ENCODE data around the gene CYRIA.

The CYRIA gene

DNA sequence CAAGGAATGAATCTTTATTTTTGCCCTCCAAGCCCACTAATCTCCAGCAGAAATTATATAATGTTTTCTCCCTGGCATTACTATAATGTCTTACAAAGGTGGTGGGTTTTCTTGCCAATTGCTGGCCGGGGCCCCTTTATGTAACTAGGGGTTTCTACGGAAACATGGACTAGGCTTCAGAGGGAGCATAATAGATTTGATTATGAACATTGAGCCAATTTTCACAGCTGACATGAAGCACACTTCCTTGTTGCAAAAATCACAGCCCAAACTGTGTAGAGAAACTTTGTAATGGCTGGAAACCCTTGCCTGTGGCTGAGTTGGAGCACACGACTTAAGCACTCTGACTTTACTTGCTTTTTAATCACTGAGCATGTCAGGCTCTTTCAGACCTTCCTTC is 3.8 kb upstream of the CYRIA start:
- no peak for DNase-seq (ENCODE audit: low spot score)

DNA sequence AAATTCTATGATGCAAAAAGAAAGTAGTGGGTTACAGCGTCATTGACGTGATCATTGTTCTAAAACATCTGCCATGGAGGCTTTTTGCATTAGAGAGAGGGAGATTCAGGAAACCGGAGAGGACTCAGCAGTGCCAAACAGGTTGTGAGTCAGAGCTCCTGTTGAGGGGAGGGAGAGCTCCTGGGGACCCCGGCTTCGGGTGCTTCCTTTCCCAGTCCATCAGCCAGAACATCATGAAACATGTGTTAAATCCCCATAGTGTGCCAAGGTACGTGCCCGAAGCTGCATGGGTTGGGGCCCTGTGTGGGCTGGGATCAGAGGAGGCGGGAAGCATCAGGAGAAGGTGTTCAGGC is 791 bp upstream of the CYRIA start:
- DNase-seq (ENCODE audit: low spot score) = no peak

DNA sequence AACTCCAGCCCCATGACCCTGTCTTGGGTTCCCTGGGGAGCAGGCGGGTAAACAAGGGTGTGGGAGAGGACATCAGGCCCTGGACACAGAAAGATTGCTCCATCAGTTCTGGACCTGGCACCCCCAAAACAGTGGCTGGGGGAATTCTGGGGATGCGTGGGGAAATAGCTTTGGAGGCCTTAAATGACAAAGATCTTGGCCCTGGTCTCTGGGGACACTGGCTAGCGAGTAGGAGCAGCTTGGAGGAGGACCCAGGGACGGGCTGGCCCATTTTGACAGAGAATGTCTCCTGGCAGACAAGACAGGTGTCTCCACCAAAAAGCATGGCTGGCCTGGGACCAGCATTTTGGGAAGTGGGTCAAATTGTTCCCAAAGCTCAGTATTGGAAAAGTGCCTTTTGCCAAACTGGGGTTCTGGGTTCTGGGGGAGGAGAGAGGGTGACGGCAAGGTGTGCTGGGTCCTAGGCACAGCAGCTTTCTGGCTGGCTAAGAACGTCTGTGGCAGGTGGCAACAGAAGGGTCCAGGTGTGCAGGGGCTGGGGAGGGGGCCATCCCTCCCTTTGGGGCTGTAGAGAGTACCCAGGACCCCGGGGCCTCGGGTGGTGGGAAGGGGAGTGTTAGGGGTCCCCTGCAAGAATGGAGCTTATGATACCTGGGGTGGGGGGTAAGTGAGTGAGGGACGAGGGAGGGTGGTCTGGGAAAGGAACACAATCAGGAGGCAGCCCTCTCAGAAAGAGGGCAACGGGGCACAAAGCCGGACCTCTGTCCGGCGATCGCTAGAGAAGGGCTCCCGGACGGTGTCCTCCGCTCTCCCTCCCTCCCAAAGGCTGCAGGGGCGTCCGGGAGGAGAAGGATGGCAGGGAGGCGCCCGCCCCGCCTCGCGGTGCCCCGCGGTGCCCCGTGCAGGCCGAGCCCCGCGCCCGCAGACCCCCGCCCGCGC is 556 bp downstream of the CYRIA start:
- DNase-seq (ENCODE audit: low spot score) = no peak

DNA sequence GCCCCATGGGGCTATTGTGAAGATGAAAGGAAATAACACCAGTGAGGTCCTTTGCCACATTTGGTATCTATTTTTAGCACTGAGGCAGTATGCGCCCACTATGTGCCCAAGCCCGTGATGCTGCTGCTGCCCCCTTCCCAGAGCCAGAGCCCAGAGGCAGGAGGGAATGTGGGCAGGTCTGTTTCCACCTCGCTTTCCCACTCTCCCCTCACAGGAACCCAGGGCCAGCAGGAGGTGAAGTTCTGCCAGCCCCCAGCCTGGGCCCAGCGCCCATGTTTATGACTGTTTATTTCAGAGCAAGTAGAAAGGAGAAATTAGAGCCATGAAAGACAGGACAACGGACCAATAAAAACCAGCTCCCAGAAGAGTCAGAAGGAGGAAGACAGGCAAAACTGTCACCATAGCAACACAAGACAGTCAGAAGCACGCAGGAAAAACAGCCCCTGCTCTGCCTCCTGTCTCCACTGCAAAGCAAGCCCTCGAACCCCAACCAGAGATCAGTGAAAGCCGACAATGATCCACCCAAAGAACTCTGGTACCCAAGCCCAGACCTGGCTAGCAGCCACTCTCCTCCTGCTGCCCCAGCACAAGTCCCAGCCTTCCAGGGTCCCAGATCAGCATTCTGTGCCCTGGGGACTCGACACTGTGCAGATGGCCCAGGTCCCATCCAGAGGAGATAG is 1.4 kb downstream of the CYRIA start:
- peak; percentile 31 for DNase-seq (ENCODE audit: low spot score)

DNA sequence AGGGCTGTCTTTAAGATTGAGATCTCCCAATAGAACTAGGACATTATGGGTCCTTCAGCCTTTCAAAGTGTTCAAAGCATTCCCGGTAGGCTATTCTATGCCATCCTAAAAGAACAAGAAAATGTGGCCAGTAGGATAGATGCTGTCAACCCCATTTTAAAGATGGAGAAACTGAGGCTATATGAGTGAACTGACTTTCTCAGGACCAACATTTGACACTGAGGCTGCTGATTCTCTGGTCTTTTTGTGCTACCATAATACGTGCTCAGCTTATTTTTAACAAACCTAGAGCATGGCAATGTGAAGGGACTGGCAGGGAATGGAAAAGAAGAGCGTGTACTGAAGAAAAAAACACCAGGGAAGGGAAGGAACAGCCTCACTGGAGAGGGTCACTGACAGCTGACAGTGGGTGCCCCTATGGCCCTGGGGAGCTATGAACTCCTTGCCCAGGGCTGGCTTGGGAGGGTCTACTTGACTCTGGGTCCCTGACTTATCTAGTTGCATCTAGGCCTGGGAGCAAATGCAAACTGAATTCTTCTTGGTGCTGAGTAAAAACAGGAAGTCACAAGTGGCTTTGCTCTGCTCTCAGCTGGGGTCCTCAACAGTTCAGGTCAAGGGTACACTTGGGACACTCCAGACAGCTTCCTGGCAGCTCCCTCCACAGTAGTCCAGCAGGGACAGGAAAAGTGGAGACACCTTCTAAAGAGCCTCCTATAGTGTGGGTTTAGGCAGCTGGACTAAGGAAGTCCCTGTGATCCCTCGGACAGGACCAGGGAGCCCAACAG is 2.3 kb downstream of the CYRIA start:
- no peak for DNase-seq (ENCODE audit: low spot score)

DNA sequence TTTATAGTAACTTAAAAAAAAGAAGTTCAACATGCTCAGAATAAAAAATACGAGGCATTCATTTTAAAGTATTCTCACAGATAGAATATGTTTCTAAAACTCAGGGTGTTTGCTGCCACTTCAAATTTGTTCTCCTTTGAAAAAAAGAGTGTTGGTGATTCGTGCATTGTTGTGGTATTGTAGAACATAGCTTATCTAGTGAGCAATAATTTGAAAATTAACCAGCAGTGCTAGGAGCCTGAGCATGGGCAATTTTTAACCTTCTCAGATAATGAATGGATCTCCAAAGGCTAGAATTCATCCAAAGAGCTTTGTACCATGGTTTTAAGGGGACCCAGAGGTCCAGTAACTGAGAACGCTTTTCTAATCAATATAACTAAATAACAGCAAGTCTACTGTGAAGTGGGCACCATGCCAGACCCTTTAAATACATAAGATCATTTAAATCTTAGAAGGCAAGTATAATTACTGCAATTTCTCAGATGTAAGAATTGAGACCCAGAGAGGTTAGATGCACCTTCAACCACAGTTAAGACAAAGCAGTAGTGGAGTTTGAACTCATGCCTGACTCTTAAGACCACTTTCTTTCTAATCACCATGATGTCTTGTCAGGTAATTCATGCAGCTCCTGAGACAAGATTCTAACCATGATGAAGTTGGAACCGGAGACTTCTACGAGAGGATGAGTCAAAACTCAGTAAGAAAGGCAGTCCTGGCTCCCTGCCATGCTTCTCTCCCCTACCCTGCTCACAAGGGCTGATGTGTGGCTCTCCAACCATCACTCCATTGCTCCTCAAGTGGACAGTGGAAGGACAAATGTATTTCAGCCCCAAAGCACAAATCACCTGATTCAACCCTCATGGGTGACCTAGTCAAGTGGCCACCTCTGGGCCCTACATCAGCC is 3.4 kb downstream of the CYRIA start:
- DNase-seq (ENCODE audit: low spot score) = no peak

DNA sequence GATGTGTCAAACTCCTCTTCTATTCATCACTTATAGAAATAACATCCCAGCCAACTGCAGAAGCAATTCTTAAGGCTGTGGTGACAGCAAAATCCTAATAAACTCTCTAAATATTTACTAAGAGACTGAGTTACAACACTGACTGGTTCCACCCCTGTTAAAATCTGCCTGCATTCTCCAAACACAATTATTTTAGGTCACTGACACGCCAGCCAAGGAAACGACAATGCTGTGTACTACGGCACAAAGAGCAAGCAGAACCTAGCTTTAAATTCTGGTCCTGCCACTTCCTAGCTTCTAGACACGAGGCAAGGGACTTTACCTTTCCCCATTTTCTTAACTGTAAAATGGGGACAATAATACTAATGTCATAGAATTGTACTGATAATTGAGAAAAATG is 4.1 kb downstream of the CYRIA start:
- no peak for DNase-seq (ENCODE audit: low spot score)

DNA sequence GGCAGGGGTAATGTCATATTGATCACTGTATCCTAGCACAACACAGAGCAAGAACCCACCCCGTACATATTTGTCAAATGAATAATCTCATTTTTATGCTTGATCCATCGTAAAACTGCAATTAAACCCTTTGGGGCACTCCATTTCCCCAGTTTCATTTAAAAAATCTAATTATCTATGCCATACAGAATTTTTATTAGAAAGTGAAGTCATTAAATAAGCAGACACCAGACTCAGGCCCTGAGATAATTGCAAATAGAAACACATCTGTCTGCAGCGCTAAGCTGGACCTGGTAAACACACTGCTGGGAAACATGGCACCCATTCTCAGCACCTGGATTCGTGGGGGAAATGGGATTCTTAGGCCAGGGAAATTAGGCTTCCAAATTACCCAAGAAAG is 5.1 kb downstream of the CYRIA start:
- no peak for DNase-seq (ENCODE audit: low spot score)

DNA sequence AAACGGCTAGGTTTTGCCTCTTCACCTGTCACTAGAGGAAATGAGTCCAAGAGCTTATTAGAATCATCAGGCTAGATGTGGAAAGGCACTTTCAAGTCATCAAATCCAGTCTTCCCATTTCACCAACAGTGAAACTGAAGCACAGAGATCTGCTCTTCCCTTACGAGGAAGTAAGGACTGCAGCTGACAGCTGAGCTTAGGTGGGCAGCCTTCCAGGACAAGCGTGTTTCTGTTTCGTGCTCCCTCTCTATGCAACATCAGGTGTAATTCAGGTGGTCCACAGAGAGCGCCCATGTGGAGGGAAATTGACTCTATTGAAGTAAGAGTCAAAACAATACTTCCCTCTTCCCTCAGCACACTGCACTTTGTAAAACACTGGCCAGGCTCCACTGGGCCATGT is 5.5 kb downstream of the CYRIA start:
- no peak for DNase-seq (ENCODE audit: low spot score)

DNA sequence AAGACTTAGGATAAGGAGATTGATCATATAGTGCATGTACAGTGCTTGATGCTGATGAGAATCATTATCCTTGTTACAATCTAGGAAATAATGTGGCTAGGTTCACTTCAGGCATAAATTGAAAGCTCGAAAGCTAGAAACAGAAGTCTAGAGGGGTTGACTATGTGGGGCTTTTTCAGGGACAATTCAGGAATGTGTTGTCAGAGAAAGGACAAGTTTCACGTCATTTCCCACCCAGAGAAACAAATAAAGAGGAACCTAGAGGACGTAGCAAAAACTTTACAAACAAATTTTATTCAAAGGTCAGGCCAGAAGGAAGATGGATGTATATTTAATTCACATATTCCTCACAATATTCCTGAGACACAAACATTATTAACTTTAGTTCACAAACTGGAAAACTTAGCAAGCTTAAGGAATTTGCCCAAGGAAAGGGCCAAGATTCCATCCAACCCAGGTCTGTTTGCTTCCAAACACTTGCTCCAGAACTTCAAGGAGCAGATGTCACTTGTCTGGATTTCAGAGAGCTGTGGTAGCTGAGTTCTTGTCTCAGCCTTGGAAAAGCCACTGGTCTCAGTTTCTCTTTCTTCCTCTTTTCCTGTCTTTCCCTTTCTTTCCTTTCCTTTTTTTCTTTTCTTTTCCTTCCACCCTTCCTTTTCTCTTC is 7.4 kb downstream of the CYRIA start:
- DNase-seq (ENCODE audit: low spot score) = no peak

DNA sequence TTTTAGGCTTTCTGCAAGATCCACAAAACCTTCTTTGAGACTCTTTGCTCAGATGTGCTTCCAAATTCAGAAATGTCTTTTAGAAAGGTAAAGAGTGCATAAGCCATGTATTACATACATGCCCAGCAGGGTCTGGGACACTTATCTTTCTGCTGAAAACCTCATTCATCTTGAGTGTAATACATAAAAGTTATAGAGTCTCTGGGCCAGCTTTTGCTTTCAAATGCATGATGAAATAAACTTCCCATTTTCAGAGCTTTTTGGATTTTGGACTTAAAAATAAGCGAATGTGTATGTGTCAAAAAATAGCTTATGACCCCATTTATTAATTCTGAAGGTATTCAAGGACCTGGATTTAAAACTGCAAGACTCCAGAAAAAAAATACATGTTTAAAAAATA is 8.0 kb downstream of the CYRIA start:
- DNase-seq (ENCODE audit: low spot score) = no peak

DNA sequence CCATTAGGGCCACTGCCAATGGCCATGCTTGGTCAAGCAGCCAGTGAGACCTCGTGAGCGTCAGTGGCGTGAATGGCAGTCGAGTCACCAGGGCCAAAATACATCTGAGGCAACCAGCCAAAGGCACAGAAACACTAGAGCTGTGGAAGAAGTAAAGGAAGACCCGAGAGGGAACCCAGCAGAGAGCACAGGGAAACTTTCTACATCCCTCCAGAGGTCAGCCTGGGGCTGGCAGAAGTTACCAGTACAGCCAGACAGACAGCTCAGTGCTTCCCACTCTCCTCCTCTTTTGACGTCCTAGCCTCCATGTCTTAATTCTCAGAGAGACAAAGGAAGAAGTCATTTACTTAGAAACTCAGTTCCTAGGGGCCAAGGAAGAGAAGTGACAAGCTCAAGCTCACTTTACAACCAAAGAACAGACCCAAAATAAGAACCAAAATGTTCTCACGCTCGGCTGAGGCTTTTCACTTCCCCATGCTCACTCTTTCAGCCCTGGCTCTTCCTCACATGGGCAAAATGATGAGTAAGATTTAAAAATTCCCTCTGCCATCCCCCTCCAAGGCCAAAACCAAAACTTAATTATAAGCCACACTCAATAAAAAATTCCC is 8.7 kb downstream of the CYRIA start:
- no peak for DNase-seq (ENCODE audit: low spot score)

DNA sequence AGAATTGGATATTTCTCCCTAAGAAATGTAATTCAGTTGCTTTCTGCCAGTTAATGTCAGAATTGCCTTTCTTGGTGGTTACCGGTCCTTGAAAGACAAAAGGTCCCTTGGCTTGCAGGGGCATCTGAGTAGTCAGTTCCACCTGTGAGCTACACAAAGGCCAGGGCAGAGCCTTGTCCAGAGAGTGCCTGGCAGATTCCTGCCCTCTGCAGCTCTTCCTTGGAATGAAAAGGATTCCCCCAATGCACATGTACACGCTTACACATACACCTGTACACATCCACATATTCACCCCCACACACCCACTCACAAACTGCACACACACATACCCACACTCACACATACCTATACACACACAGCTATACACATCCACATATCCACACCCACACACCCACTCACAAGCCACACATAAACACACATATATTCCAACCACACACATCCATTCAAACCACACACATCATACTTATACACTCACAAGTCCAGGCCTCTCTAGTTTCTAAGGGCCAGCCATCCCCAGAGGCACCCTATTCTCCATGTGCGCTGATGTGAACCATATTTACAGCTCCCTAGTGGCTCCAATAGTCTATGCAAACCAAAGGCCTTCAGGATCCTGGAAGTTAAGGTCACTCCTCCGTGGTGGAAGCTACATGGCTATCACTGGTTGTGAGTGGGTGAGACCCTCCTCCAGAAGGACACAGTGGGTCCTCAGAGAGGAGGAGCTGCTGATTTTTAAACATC is 9.6 kb downstream of the CYRIA start:
- DNase-seq (ENCODE audit: low spot score) = no peak

DNA sequence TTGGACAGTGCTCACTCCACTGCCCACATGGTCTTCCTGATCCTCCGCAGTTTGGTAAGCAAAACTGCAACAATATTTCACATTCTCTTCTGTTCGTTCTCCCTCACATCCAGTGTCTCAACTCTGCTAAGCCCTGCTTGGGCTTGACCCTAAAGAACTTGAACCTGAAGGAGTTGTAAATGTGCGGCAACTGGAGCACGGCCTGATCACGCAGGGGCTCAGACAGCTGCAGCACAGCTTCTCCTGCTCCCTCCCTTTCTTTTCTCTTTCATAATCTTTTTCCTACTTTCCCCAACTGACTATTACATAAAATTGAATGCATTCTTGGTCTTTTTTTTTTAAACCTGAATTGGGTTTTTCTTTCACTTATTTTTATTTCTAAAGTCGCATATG is 10.2 kb downstream of the CYRIA start:
- no peak for DNase-seq (ENCODE audit: low spot score)

DNA sequence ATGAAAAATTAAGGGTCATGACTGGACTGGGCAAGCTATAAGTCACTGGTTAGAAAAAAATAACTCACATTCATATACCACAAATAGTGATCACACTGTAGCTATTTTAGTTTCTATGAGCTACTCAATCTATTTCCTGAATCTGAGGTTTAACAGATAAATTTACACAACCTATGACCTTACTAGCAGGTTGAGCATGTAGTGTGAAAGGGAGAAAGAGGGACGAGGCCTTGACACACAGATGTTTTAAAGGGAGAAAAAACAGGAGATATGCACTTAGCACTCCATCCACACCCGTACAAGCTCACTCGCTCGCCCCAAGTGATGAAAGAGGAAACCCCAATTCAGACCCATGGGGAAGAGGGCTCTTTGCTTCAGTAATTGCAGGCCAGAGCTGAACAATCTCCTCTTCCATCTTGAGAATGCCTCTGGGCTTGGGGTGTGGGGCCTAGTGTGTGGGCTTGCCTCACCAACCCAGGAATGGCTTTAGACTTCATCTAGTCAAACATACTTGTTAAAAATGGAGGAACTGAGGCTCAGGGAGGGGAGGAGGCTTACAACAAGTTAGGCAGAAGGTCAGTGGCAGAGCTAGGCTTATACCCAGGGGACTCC is 10.7 kb downstream of the CYRIA start:
- DNase-seq (ENCODE audit: low spot score) = no peak

DNA sequence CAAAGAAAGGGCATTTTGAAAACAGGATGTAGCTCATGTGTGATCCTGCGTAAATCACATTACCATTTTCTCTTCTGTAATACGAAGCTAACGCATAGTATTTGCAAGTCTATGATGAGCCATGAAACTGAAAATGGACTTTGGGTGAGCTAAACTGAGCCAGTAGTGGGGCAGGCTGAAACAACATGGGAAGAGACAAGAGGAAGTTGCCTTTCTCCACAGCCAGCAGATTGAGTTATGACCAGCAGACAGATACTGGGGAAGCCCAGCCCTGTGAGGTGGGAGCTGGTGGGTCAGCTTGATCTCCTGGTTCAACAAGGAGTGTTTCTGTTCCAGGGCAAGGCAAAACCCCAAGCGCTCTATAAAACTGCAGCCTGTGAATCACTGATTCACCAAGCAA is 11.8 kb downstream of the CYRIA start:
- DNase-seq (ENCODE audit: low spot score) = no peak

DNA sequence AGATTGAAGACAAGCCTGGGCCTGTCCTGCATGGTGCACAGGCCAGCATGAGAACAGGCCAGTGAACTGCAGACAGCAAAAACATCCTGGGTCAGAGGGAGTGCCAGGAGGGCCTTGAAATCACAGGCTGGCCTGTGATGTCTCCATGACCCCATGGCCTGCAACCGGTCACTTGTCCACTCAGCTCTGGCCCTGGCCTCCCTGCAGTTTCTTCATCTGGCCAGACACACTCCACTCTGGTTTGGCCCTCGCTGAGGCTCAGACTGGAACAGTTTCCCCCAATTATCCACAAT is 12.6 kb downstream of the CYRIA start:
- DNase-seq (ENCODE audit: low spot score) = no peak

DNA sequence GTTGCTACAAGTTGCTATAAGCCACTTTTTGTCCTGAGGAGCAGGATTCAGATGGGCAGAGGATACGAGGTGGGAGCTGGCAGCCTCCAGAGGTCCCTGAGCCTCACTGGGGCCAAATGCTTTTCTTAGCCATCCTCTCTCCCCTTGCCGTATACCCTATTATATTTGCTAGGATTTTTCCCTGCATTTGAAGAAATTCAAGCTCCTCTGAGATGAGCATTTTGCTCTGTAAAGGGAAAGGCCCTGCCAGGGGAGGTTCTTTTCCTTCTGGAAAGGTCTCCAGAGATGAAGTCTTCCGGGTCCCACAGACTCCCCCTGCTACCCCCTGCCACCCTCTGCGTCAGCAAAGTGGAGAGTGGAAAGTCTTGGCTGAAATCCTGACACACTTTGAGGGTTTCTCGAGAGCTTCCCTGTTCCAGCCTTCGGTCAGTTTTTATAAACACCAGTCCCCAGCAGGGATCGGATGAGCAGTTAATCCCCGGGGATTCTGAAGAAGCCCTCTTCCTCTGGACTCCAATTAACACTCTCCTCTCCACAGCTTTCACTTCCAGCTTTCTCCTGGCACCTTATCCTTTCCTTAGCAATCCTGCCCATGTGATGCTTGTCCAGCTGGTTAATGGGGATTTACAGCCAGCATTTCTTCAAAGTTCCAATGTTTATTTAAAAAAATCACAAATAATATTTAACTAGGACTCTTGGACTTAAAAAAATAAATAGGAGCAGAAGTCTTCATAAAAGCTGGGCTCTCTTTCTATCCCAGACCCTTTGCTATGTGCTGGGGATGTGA is 13.1 kb downstream of the CYRIA start:
- DNase-seq (ENCODE audit: low spot score) = no peak

Measured in hepatic stellate cell (primary cell).